ENCODE results near the gene ZNF593. TPM values are rescaled to one million over a fixed set of nuclear protein-coding genes. Genes with fewer than 3 reads are reported as not detected.

Gene ZNF593
- total and polyA plus RNA-seq, 2 donors (not counting 1 experiment from before 2014, with no cell fraction given), result 10.7 to 60.0 TPM

GRCh38 chr1:26153966-26154532, 15.7 kb upstream of the ZNF593 start:
- no peak overlapping the region for H3K4me2 ChIP-seq (replicated peaks; ENCODE audit: low read depth, low read length, poor library complexity, severe bottlenecking)
- ATAC-seq (ENCODE audit: low read depth) (no peak), DNase-seq (no peak)
- Mint-ChIP-seq H3K4me3 (no peak overlapping the region), H3K9me3 (ENCODE audit: insufficient read depth) (no peaks in the 10 kb centered on the region), H3K27ac (no peak overlapping the region), H3K4me1 (peaks cover 2% of the 10 kb centered on the region), H3K27me3 (peaks cover 47% of the 10 kb centered on the region)
- TF ChIP-seq EZH2 (IDR thresholded peaks at IDR 0.05; ENCODE audit: borderline replicate concordance, insufficient read depth, low read depth, low read length, poor library complexity, severe bottlenecking) (no peak), CTCF (IDR thresholded peaks at IDR 0.05) (no peak)
- H3K4me3 ChIP-seq (ENCODE audit: control extremely low read depth in 1 of 5, extremely low read depth in 1 of 5, insufficient read depth in 1 of 5, low read depth in 2 of 5, low read length in 4 of 5), result no peak overlapping the region
- no peaks in the 10 kb centered on the region for H3K79me2 ChIP-seq (ENCODE audit: control insufficient read depth, insufficient read depth, low read length)
- H4K20me1 ChIP-seq (ENCODE audit: control insufficient read depth, insufficient read depth, low read length, poor library complexity, severe bottlenecking), result no peaks in the 10 kb centered on the region
- H3K27ac ChIP-seq (ENCODE audit: low read length in 2 of 2), result no peak overlapping the region
- H3K9ac ChIP-seq (ENCODE audit: low read length), result no peak overlapping the region
- peaks cover 7 to 8% of the 10 kb centered on the region in 2 donors for H3K4me1 ChIP-seq (ENCODE audit: control insufficient read depth in 2 of 2, insufficient read depth in 2 of 2, low read length in 2 of 2)
- no peak overlapping the region for H2AFZ ChIP-seq (ENCODE audit: insufficient read depth, low read depth, low read length, poor library complexity, severe bottlenecking)
- 84% methylated on average over 2 of the region's 5 CpGs for WGBS (ENCODE audit: insufficient coverage)
- POLR2A ChIA-PET, result no interaction called here
- no peaks in the 10 kb centered on the region for H3K9me3 ChIP-seq (ENCODE audit: control extremely low read depth in 1 of 3, control insufficient read depth in 2 of 3, insufficient read depth in 1 of 3, low read length in 2 of 3)
- no peaks in the 10 kb centered on the region for H3K36me3 ChIP-seq (replicated peaks in 1 of 2; ENCODE audit: control extremely low read depth in 1 of 2, control insufficient read depth in 1 of 2, extremely low read depth in 1 of 2, insufficient read depth in 2 of 2, low read length in 1 of 2)
- H3K27me3 ChIP-seq (replicated peaks in 1 of 4; ENCODE audit: control extremely low read depth in 1 of 4, control insufficient read depth in 3 of 4, insufficient read depth in 4 of 4, low read length in 3 of 4), result peaks cover 0 to 44% (median 12%) of the 10 kb centered on the region in 4 experiments
- intact Hi-C loops (cut with micrococcal nuclease), result no loop called here
- CTCF ChIA-PET, result interaction anchor here (0.6 to 4.3 kb wide), 2 partner anchors 9 to 51 kb away, joined by 4 to 31 read pairs; no protein-coding TSS in a partner anchor

- Histone ChIP-seq H3K27ac (ENCODE audit: low read length in 2 of 2) (no peak overlapping the region), H3K4me1 (ENCODE audit: control insufficient read depth in 2 of 2, insufficient read depth in 2 of 2, low read length in 2 of 2) (peaks cover 7 to 8% of the 10 kb centered on the region in 2 donors), H3K36me3 (replicated peaks in 1 of 2; ENCODE audit: control extremely low read depth in 1 of 2, control insufficient read depth in 1 of 2, extremely low read depth in 1 of 2, insufficient read depth in 2 of 2, low read length in 1 of 2) (no peaks in the 10 kb centered on the region), H3K79me2 (ENCODE audit: control insufficient read depth, insufficient read depth, low read length) (no peaks in the 10 kb centered on the region), H3K4me2 (replicated peaks; ENCODE audit: low read depth, low read length, poor library complexity, severe bottlenecking) (no peak overlapping the region), H3K27me3 (replicated peaks in 1 of 4; ENCODE audit: control extremely low read depth in 1 of 4, control insufficient read depth in 3 of 4, insufficient read depth in 4 of 4, low read length in 3 of 4) (peaks cover 0 to 46% (median 12%) of the 10 kb centered on the region in 4 experiments), H2AFZ (ENCODE audit: insufficient read depth, low read depth, low read length, poor library complexity, severe bottlenecking) (no peak overlapping the region), H3K9ac (ENCODE audit: low read length) (no peak overlapping the region), H4K20me1 (ENCODE audit: control insufficient read depth, insufficient read depth, low read length, poor library complexity, severe bottlenecking) (no peaks in the 10 kb centered on the region), H3K9me3 (ENCODE audit: control extremely low read depth in 1 of 3, control insufficient read depth in 2 of 3, insufficient read depth in 1 of 3, low read length in 2 of 3) (no peaks in the 10 kb centered on the region), H3K4me3 (ENCODE audit: control extremely low read depth in 1 of 5, extremely low read depth in 1 of 5, insufficient read depth in 1 of 5, low read depth in 2 of 5, low read length in 4 of 5) (no peak overlapping the region)
- Mint-ChIP-seq H3K27ac (no peak overlapping the region), H3K9me3 (ENCODE audit: insufficient read depth) (no peaks in the 10 kb centered on the region), H3K27me3 (peaks cover 48% of the 10 kb centered on the region), H3K4me3 (no peak overlapping the region), H3K4me1 (peaks cover 2% of the 10 kb centered on the region)
- ATAC-seq (ENCODE audit: low read depth), result no peak
- TF ChIP-seq EZH2 (IDR thresholded peaks at IDR 0.05; ENCODE audit: borderline replicate concordance, insufficient read depth, low read depth, low read length, poor library complexity, severe bottlenecking), result no peak
- TF ChIP-seq CTCF (IDR thresholded peaks at IDR 0.05), result no peak
- WGBS (ENCODE audit: insufficient coverage), result 65% methylated on average over 7 of the region's 9 CpGs
- CTCF ChIA-PET, result interaction anchor here (1.4 to 4.3 kb wide), 3 partner anchors 10 to 50 kb away, joined by 4 to 31 read pairs (median 10); partner anchors contain the start of genes C1orf232 and ZNF593
- intact Hi-C loops (cut with micrococcal nuclease), result no loop called here
- POLR2A ChIA-PET, result no interaction called here
- DNase-seq, result no peak
Observed at GRCh38 chr1:26154750-26155149, 15.0 kb upstream of the ZNF593 start.
